ENCODE data around the gene FRMD4B.

The FRMD4B gene

GRCh38 chr3:69174445-69174844 lies 211.4 kb downstream of the FRMD4B start:
- TF ChIP-seq CTCF (IDR thresholded peaks at IDR 0.05; ENCODE audit: insufficient read depth, low read length, poor library complexity, severe bottlenecking) = no peak
- no peaks in the 10 kb centered on the region for H3K36me3 ChIP-seq (ENCODE audit: control insufficient read depth, insufficient read depth, low read length)
- no peaks in the 10 kb centered on the region for H3K27me3 ChIP-seq (replicated peaks; ENCODE audit: control insufficient read depth, insufficient read depth, low read length)
- no peak overlapping the region for H3K4me3 ChIP-seq (replicated peaks; ENCODE audit: low read depth, low read length)
- no peak for DNase-seq (ENCODE audit: extremely low read depth, insufficient read length)

- no peaks in the 10 kb centered on the region for H3K36me3 ChIP-seq (ENCODE audit: control insufficient read depth, insufficient read depth, low read length)
These were observed 213.8 kb downstream of the FRMD4B start for GRCh38 chr3:69172058-69172457.

GRCh38 chr3:69166446-69166845 lies 219.4 kb downstream of the FRMD4B start:
- Histone ChIP-seq H3K36me3 (ENCODE audit: control insufficient read depth, insufficient read depth, low read length) (no peaks in the 10 kb centered on the region), H3K4me3 (replicated peaks; ENCODE audit: low read depth, low read length) (no peak overlapping the region), H3K27me3 (replicated peaks; ENCODE audit: control insufficient read depth, insufficient read depth, low read length) (no peaks in the 10 kb centered on the region)
- no peak for TF ChIP-seq CTCF (IDR thresholded peaks at IDR 0.05; ENCODE audit: insufficient read depth, low read length, poor library complexity, severe bottlenecking)
- no peak for DNase-seq (ENCODE audit: extremely low read depth, insufficient read length)

More at GRCh38 chr3:69172058-69172457, 213.8 kb downstream of the FRMD4B start:
- Histone ChIP-seq H3K27me3 (replicated peaks; ENCODE audit: control insufficient read depth, insufficient read depth, low read length) (no peaks in the 10 kb centered on the region), H3K4me3 (replicated peaks; ENCODE audit: low read depth, low read length) (no peak overlapping the region)
- TF ChIP-seq CTCF (IDR thresholded peaks at IDR 0.05; ENCODE audit: insufficient read depth, low read length, poor library complexity, severe bottlenecking) = no peak
- DNase-seq (ENCODE audit: extremely low read depth, insufficient read length) = no peak

- no peak for TF ChIP-seq CTCF (IDR thresholded peaks at IDR 0.05; ENCODE audit: insufficient read depth, low read length, poor library complexity, severe bottlenecking)
- Histone ChIP-seq H3K4me3 (replicated peaks; ENCODE audit: low read depth, low read length) (no peak overlapping the region), H3K36me3 (ENCODE audit: control insufficient read depth, insufficient read depth, low read length) (no peaks in the 10 kb centered on the region), H3K27me3 (replicated peaks; ENCODE audit: control insufficient read depth, insufficient read depth, low read length) (no peaks in the 10 kb centered on the region)
- DNase-seq (ENCODE audit: extremely low read depth, insufficient read length) = no peak
These were observed 220.1 kb downstream of the FRMD4B start for GRCh38 chr3:69165744-69166143.

- no peak for DNase-seq (ENCODE audit: extremely low read depth, insufficient read length)
- TF ChIP-seq CTCF (IDR thresholded peaks at IDR 0.05; ENCODE audit: insufficient read depth, low read length, poor library complexity, severe bottlenecking) = no peak
- Histone ChIP-seq H3K27me3 (replicated peaks; ENCODE audit: control insufficient read depth, insufficient read depth, low read length) (no peaks in the 10 kb centered on the region), H3K4me3 (replicated peaks; ENCODE audit: low read depth, low read length) (no peak overlapping the region), H3K36me3 (ENCODE audit: control insufficient read depth, insufficient read depth, low read length) (no peaks in the 10 kb centered on the region)
These were observed 221.6 kb downstream of the FRMD4B start for GRCh38 chr3:69164296-69164695.

GRCh38 chr3:69162308-69162980 lies 223.4 kb downstream of the FRMD4B start:
- no peak for DNase-seq (ENCODE audit: extremely low read depth, insufficient read length)
- H3K36me3 ChIP-seq (ENCODE audit: control insufficient read depth, insufficient read depth, low read length) = no peaks in the 10 kb centered on the region
- H3K27me3 ChIP-seq (replicated peaks; ENCODE audit: control insufficient read depth, insufficient read depth, low read length) = no peaks in the 10 kb centered on the region
- TF ChIP-seq CTCF (IDR thresholded peaks at IDR 0.05; ENCODE audit: insufficient read depth, low read length, poor library complexity, severe bottlenecking) = no peak
- no peak overlapping the region for H3K4me3 ChIP-seq (replicated peaks; ENCODE audit: low read depth, low read length)

Measured in GM06990 (cell line).